Tibial nerve (tissue), 4 donors: ENCODE data around the gene SETD1A.

Source experiments
- EP300 ChIP-seq, 2 donors: sonication (generic); formaldehyde crosslinking; IDR thresholded peaks; one replicate each; pipeline ENCODE4 v1.6.1; 2017; ENCODE audit warnings: antibody characterized with exemption in 2 of 2, mild to moderate bottlenecking in 1 of 2
- POLR2A ChIP-seq, 2 donors: fragments of 450-650 bp; IDR thresholded peaks; one replicate each; pipeline ENCODE4 v1.6.1; 2017; ENCODE audit warnings: antibody characterized with exemption in 2 of 2, mild to moderate bottlenecking in 2 of 2, moderate library complexity in 2 of 2
- TF ChIP-seq, protein P1 (sequence below), 5 experiments: fragments of 200-600 bp in 3 of 5; fragments of 450-650 bp in 2 of 5; sonication (generic) in 3 of 5; IDR thresholded peaks; one replicate each; pipeline ENCODE4 v1.5.1; 2016 to 2019; ENCODE audit warnings: antibody characterized with exemption in 5 of 5, mild to moderate bottlenecking in 3 of 5, moderate library complexity in 2 of 5

DNA sequence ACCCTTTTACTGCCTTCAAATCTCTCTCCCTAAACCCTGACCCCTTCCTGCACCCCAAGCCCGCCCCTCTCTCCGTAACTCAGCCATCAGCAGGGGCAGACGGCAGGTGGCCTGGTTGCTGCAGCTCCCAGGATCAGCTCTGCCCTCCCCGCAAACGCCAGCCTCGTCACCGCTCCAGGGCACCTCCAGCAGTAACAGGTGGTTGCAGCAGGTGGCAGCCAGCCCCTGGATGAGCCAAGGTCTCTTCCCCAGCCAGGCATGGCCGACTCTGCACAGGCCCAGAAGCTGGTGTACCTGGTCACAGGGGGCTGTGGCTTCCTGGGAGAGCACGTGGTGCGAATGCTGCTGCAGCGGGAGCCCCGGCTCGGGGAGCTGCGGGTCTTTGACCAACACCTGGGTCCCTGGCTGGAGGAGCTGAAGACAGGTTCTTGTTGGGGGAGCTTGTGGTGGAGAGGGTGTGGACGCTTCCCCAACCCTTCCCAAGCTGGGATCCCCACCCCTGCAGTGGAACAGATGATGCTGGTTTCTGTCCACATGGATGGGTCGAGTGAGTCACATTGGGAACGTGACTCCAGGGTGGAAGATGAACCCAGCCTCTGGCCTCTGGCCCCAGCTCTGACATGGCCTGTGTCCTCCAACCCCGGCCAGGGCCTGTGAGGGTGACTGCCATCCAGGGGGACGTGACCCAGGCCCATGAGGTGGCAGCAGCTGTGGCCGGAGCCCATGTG, 28.0 kb downstream of the SETD1A start:
- TF ChIP-seq EP300 (IDR thresholded peaks at IDR 0.05) = no peak
- TF ChIP-seq, protein P1, sequence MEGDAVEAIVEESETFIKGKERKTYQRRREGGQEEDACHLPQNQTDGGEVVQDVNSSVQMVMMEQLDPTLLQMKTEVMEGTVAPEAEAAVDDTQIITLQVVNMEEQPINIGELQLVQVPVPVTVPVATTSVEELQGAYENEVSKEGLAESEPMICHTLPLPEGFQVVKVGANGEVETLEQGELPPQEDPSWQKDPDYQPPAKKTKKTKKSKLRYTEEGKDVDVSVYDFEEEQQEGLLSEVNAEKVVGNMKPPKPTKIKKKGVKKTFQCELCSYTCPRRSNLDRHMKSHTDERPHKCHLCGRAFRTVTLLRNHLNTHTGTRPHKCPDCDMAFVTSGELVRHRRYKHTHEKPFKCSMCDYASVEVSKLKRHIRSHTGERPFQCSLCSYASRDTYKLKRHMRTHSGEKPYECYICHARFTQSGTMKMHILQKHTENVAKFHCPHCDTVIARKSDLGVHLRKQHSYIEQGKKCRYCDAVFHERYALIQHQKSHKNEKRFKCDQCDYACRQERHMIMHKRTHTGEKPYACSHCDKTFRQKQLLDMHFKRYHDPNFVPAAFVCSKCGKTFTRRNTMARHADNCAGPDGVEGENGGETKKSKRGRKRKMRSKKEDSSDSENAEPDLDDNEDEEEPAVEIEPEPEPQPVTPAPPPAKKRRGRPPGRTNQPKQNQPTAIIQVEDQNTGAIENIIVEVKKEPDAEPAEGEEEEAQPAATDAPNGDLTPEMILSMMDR (IDR thresholded peaks at IDR 0.05) = no peak
- no peak for TF ChIP-seq POLR2A (IDR thresholded peaks at IDR 0.05)
